Fibroblast of lung (primary cell): ENCODE measurements around the gene RAB3A. TPM values are rescaled to one million over a fixed set of nuclear protein-coding genes. Genes with fewer than 3 reads are reported as not detected.
"Not testable (repeated sequence)": the region's sequence is repeated elsewhere in the genome, so short reads cannot be mapped to it uniquely, and the experiment has no call there.

Experiments used
- DNase-seq, 2 donors: peaks; one replicate each; pipeline versions ENCODE4 v3.0.0 to v3.0.0-alpha.2; 2010; ENCODE audit warnings: low read depth in 2 of 2
- H2AFZ ChIP-seq: 2 replicates; pipeline ENCODE4 v1.5.1; 2012; ENCODE audit warnings: low read length, control low read depth, inconsistent platforms
- H3K27ac ChIP-seq: 2 replicates; pipeline ENCODE4 v1.5.1; 2011; ENCODE audit warnings: low read length, control low read depth; ENCODE audit not compliant: insufficient read depth
- H3K27me3 ChIP-seq: 2 replicates; pipeline ENCODE4 v1.5.1; 2011; ENCODE audit warnings: mild to moderate bottlenecking, low read length; ENCODE audit not compliant: control insufficient read depth, insufficient read depth
- H3K36me3 ChIP-seq: 2 replicates; pipeline ENCODE4 v1.5.1; 2011; ENCODE audit warnings: low read length; ENCODE audit not compliant: control insufficient read depth, insufficient read depth
- H3K4me1 ChIP-seq: 2 replicates; pipeline ENCODE4 v1.5.1; 2011; ENCODE audit warnings: low read length; ENCODE audit not compliant: control insufficient read depth, insufficient read depth; ENCODE audit errors: extremely low read depth
- H3K4me2 ChIP-seq: 2 replicates; pipeline ENCODE4 v1.5.1; 2011; ENCODE audit warnings: low read length, control low read depth; ENCODE audit not compliant: insufficient read depth; ENCODE audit errors: extremely low read depth
- H3K4me3 ChIP-seq, 4 experiments: fragments of 200-600 bp in 1 of 4; sonication (generic) in 1 of 4; replicated peaks in 1 of 4; 2 replicates each; pipeline ENCODE4 v1.5.1; 2011 to 2016; ENCODE audit warnings: low read length in 4 of 4, low read depth in 3 of 4, mild to moderate bottlenecking in 3 of 4, control low read depth in 2 of 4, inconsistent platforms in 1 of 4, mixed read lengths in 1 of 4; ENCODE audit not compliant: insufficient read depth in 1 of 4; ENCODE audit errors: control extremely low read depth in 1 of 4
- H3K79me2 ChIP-seq: 2 replicates; pipeline ENCODE4 v1.5.1; 2012; ENCODE audit warnings: mild to moderate bottlenecking, low read length, inconsistent platforms; ENCODE audit not compliant: control insufficient read depth, insufficient read depth
- H3K9ac ChIP-seq: 2 replicates; pipeline ENCODE4 v1.5.1; 2011; ENCODE audit warnings: mild to moderate bottlenecking, low read length, control low read depth; ENCODE audit not compliant: insufficient read depth
- H3K9me3 ChIP-seq: 2 replicates; pipeline ENCODE4 v1.5.1; 2012; ENCODE audit warnings: low read depth, low read length; ENCODE audit not compliant: control insufficient read depth, insufficient read depth
- H4K20me1 ChIP-seq: 2 replicates; pipeline ENCODE4 v1.5.1; 2011; ENCODE audit warnings: low read length; ENCODE audit not compliant: control insufficient read depth, insufficient read depth; ENCODE audit errors: extremely low read depth
- CTCF ChIP-seq, 2 donors: IDR thresholded peaks in 1 of 2; conservative IDR thresholded peaks in 1 of 2; 1 replicate in 1 of 2; 2 replicates in 1 of 2; pipeline ENCODE4 v1.5.1; 2011 to 2012; ENCODE audit warnings: low read length in 2 of 2, control low read depth in 1 of 2, inconsistent platforms in 1 of 2, low read depth in 1 of 2, mild to moderate bottlenecking in 1 of 2
- EZH2 ChIP-seq: IDR thresholded peaks from 2 replicates; pipeline ENCODE4 v1.5.1; 2012; ENCODE audit warnings: low read length, control low read depth, mild to moderate bottlenecking; ENCODE audit errors: missing control alignments
- polyA plus RNA-seq, 2 donors: library from polyadenylated mRNA; depleted of rRNA in 1 of 2; stranded (reverse) in 1 of 2; unstranded in 1 of 2; fragments of >200 nt; gene quantifications; 2 replicates each; pipeline ENCODE4 v1.2.1, GENCODE V29; 2011 to 2012; ENCODE audit warnings: missing spikeins in 1 of 2
- total RNA-seq: library from RNA; depleted of rRNA; stranded (reverse); fragments of >200 nt; gene quantifications from 2 replicates; pipeline ENCODE4 v1.2.1, GENCODE V29; 2014

The RAB3A gene
- total and polyA plus RNA-seq, 2 donors (not counting 1 experiment from before 2014, with no cell fraction given), result 2.0 to 3.6 TPM

GRCh38 chr19:18160971-18161635 lies 42.7 kb downstream of the RAB3A start:
- DNase-seq, result peak; percentile 26 to 49
- TF ChIP-seq EZH2 (no peak), CTCF (conservative IDR thresholded peaks at IDR 0.05 in 1 of 2, IDR thresholded peaks at IDR 0.05 in 1 of 2; ENCODE audit: low read depth in 1 of 2, low read length in 2 of 2) (peak in 1 of 2 donors; percentile 24)
- Histone ChIP-seq H3K27ac (no peak overlapping the region), H3K4me2 (peak overlapping the region; percentile 66), H4K20me1 (no peaks in the 10 kb centered on the region), H3K27me3 (no peaks in the 10 kb centered on the region), H3K4me1 (peaks cover 16% of the 10 kb centered on the region), H3K79me2 (no peaks in the 10 kb centered on the region), H2AFZ (no peak overlapping the region), H3K4me3 (peak overlapping the region in 2 of 4 experiments; percentile 28 to 34), H3K36me3 (peaks cover 14% of the 10 kb centered on the region), H3K9me3 (no peaks in the 10 kb centered on the region), H3K9ac (peak overlapping the region; percentile 41)

GRCh38 chr19:18160493-18160970 lies 43.3 kb downstream of the RAB3A start:
- TF ChIP-seq CTCF (conservative IDR thresholded peaks at IDR 0.05 in 1 of 2, IDR thresholded peaks at IDR 0.05 in 1 of 2; ENCODE audit: low read depth in 1 of 2, low read length in 2 of 2) (no peak), EZH2 (no peak)
- Histone ChIP-seq H3K27ac (no peak overlapping the region), H4K20me1 (no peaks in the 10 kb centered on the region), H3K4me2 (no peak overlapping the region), H3K9me3 (no peaks in the 10 kb centered on the region), H3K27me3 (no peaks in the 10 kb centered on the region), H3K9ac (no peak overlapping the region), H2AFZ (no peak overlapping the region), H3K79me2 (no peaks in the 10 kb centered on the region), H3K36me3 (peaks cover 15% of the 10 kb centered on the region), H3K4me3 (peak overlapping the region in 1 of 4 experiments; percentile 34), H3K4me1 (peaks cover 16% of the 10 kb centered on the region)
- no peak for DNase-seq

- Histone ChIP-seq H2AFZ (no peak overlapping the region), H3K27ac (no peak overlapping the region), H3K79me2 (peaks cover 3% of the 10 kb centered on the region), H3K36me3 (peaks cover 19% of the 10 kb centered on the region), H3K9ac (no peak overlapping the region), H3K27me3 (no peaks in the 10 kb centered on the region), H3K4me1 (peaks cover 16% of the 10 kb centered on the region), H3K4me2 (no peak overlapping the region), H3K9me3 (no peaks in the 10 kb centered on the region), H4K20me1 (no peaks in the 10 kb centered on the region), H3K4me3 (no peak overlapping the region)
- TF ChIP-seq CTCF (conservative IDR thresholded peaks at IDR 0.05 in 1 of 2, IDR thresholded peaks at IDR 0.05 in 1 of 2; ENCODE audit: low read depth in 1 of 2, low read length in 2 of 2) (no peak), EZH2 (no peak)
- no peak for DNase-seq
These were observed 44.0 kb downstream of the RAB3A start for GRCh38 chr19:18159810-18160209.

- peaks cover 19% of the 10 kb centered on the region for H3K36me3 ChIP-seq
- not testable (repeated sequence) for DNase-seq, H3K9me3 ChIP-seq, H2AFZ ChIP-seq, H3K4me2 ChIP-seq, H3K9ac ChIP-seq, H4K20me1 ChIP-seq, H3K4me3 ChIP-seq, H3K79me2 ChIP-seq, H3K27ac ChIP-seq, H3K27me3 ChIP-seq
- peaks cover 19% of the 10 kb centered on the region for H3K4me1 ChIP-seq
These were observed 44.7 kb downstream of the RAB3A start for GRCh38 chr19:18159059-18159616.
